Loucy (cell line): ENCODE measurements around the gene NPW.

ENCODE experiments used
- CTCF ChIP-seq: fragments of 200-600 bp; sonication (generic); conservative IDR thresholded peaks from 2 replicates; pipeline ENCODE4 v1.5.1; 2014; ENCODE audit warnings: mild to moderate bottlenecking, antibody characterized with exemption, low read length
- EZH2phosphoT487 ChIP-seq: fragments of 200-600 bp; IDR thresholded peaks from 2 replicates; pipeline ENCODE4 v1.6.1; 2018; ENCODE audit warnings: antibody characterized with exemption, mild to moderate bottlenecking, moderate library complexity, borderline replicate concordance

- TF ChIP-seq CTCF (no peak), EZH2phosphoT487 (no peak)
Measured at GRCh38 chr16:1977875-1978268, 41.7 kb upstream of the NPW start.
